Activated CD4-positive, alpha-beta T cell treated with anti-CD3 and anti-CD28 coated beads, Interleukin-2, amount 50 U/mL, for 1 hour (primary cell): ENCODE results near the gene MYL5.

Experiments used
- DNase-seq: peaks from one replicate; pipeline ENCODE4 v3.0.0-alpha.2; 2020

The MYL5 gene

DNA sequence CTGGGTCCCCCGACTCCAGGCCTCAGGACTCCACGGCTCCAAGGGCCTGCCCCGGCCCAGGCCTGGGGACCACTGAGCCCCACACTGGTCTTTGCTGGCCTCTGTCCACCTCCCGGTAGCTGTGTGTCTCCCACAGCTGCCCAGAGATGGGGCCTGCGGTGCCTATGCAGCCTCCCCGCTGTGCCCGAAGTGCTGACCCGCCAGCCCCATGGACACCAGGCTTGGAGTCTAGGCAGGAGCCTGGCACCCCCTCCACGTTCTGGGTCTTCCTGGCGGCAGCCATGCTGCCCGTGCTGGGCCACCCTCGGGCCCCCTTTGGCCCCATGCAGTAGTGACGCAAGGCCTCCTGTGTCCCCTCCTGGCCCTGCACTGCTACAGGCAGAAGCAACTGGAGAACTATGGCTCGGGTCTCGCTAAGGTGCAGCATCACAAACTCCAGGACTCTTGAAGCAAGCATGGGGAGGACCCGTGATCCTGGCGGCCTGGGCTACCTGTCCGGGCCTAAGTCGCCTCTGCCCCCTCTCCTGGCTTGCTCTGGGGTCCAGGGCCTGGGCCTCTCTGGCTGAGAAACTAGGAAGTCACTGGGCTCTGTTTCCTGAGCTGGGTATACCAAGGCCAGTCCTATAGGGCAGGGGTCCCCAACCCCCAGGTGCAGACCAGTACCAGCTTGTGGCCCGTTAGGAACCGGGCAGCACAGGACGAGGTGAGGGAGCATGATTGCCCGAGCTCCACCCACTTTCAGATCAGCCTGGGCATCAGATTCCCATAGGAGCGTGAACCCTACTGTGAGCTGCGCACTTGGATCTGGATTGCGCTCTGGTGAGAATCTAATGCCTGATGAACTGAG lies 917 bp downstream of the MYL5 start:
- no peak for DNase-seq

DNA sequence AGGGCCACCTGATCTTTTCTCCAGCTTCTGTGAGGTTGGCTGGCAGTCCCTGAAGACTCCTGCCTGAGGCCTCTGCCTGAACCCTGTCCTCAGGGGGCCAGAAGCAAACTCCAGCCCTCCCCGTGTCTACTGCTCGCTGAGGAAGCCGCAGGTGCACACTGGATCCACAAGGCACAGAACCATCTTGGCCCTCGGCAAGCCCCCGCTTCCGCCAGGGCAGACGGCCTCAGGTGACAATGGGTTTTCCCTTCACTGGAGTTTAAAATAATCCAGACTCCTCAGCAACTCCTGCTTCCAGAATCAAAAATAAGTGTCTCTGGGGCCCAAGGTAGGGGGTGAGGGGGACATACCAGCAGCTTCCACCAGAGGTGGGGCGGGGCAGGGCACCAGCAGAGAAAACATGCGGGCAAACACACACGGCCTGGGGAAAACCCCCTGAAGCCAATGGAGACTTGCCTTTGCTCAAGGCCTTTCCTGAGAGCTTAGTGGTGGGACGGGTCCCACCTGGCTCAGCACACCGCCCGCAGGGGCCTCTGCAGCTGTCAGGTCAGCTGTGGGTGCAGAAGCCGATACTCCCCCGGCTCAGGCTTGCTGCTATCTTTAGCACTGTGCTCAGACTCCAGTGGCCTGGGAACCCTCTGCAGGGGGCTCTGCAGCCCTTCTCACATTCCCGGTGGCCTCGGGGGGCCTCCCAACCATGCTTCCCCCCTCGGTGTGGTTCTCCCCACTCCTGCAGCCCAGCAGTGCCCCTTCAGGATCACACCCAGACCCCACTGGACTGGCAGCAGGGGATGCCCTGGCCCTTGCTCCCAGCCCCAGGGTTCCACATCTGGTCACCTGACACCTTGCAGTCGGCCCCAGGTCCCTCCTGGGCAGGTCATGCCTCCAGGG lies 1.9 kb downstream of the MYL5 start:
- no peak for DNase-seq

DNA sequence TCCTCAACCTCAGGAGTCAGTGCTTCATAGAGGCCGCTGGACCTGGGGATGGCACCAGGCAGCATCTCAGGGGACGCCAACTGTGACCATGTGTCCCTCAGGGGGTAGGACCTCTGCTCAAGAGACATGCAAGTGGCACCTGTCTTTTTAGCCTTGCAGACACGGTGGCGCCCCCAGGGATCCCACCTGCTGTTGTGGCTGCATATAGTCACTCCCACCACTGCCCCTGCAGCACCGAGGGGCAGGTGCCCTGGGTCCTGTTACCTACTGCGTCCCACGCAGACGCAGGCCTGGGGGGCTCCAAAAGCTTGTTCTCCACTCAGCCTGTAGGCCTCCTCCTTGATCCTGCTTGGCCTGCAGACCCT lies 2.5 kb downstream of the MYL5 start:
- no peak for DNase-seq

DNA sequence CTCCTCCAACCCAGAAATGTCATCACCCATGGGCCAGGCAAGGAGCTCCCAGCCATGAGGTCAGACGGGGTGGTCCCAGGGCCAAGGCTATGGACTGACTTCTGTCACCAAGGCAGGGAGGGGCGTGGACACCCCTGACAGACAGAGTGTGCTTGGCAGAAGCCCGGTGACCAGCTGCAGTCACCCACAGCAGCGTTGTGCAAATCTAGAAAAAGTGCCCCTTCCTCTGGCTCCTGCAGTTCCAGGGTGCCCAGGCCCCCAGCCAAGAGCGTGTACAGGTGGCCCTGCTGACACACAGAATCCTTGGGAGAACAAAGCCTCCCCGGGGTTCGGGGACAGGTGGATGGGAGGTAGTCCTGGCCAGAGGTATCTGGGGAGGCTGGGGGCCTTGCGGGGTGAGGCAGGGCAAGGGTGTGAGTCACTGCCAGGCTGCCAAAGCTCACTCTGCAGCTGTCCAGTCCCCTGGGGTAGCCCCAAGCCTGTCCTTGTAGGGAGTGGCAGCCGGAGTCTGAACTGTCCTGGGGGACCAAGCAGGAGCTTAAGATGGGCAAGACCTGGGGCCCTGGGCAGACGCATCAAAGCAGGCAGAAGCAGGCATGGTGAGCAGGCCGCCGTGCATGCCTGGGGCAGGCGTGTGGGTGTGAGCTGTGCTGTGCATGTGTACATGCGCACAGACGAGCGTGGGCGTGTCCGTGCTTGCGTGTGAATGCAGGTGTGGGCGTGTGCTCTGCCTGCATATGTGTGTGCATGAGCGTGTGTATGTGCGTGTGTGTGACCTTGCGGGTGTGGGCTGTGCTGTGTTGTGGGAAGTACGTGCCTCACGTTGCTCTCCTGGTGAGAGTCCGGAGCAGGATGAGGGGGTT lies 3.3 kb downstream of the MYL5 start:
- no peak for DNase-seq

DNA sequence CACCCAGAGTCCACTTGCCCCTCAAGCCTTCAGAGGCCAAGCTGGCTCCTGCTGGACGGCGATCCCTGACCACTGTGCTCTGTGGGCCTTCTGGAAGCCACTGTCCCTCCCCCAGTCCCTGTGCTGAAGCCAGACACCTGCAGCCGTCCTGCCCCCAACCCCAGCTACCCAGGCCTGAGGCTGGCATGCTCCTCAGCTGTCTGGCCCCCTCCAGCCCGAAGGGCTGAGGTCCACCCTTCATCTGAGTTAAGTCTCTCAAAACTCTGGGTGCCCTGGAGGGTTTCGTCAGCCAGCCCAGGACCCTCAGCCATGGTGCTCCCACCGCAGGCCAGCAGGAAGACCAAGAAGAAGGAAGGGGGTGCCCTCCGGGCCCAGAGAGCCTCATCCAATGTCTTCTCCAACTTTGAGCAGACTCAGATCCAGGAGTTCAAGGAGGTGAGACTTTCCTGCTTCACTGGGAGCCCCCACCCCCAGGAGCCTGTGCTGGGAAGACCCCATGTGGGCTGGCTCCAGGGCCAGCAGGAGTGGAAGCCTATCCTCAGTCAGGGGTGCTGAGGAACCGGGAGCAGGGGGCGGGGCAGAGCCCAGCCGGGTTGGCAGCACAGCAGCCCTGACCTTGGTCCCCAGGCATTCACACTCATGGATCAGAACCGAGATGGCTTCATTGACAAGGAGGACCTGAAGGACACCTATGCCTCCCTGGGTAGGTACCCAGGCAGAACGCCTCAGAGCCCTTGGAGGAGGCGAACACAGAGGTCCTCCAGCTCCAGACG lies 4.2 kb downstream of the MYL5 start:
- DNase-seq = no peak

DNA sequence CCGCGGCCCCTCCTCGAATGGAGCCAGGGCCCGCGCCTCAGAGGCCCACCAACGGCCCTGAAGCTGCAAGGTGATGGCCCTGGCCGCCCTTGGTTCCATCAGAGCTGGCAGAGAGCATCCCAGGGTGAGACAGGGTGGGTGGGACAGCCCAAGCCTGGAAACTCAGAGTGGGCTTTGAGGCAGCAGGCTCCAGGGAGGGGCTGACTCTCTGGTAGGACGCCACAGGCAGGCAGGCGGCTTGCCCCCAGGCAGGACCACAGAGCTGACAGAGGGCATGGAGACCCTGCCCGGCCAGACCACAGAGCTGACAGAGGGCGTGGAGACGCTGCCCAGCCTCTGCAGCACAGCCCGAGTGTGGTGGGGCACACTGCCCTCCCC lies 4.8 kb downstream of the MYL5 start:
- no peak for DNase-seq

DNA sequence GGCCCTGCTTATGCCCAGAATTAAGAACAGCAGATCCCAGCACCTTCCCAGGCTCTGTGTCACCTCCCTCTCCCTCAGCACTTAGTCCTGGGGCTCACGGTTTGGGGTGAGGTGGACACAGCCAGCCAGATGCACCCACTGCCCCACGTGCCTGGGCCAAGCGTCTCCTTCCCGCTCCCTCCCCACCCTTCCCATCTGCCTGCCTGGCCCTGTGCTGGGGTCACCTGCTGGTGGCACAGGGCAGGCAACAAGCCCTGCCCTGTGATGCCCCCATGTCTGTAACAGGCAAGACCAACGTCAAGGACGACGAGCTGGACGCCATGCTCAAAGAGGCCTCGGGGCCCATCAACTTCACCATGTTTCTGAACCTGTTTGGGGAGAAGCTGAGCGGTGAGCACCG lies 5.3 kb downstream of the MYL5 start:
- DNase-seq = no peak

DNA sequence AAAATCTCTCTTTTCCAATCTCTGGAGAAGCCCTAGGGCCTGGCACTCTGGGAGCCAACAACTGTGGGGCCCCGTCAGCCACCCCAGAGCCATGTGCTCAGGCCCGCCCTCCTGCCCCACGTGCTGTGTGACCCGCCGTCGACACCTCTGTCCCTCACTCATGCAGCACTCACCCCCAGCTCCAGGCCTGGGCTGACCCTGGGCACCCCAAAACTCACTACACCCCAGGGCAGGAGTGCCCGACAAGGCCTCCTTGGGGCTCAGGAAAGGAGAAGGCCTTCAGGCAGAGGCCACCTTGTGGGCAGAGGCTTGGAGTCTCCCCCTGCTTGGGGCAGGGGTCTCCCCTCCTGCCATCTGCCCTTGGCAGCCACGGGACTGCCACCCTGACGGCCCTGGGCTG lies 5.7 kb downstream of the MYL5 start:
- no peak for DNase-seq

DNA sequence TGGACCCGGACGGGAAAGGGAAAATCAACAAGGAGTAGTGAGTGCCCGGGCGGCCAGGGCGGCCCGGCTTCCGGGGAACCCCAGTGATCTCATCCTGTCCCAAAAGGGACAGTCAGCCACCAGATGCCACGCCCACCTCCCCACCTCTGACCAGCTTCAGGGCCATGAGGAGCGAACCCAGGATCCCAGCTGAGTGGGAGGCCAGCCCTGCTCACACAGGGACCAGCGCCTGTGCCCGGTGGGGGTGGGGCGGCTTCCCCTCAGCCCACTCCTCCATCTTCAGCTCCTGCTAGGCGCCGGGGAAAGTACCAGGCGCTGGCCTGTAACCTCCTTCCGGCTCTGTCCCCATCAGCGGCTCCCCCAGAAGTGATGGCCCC lies 6.2 kb downstream of the MYL5 start:
- no peak for DNase-seq

DNA sequence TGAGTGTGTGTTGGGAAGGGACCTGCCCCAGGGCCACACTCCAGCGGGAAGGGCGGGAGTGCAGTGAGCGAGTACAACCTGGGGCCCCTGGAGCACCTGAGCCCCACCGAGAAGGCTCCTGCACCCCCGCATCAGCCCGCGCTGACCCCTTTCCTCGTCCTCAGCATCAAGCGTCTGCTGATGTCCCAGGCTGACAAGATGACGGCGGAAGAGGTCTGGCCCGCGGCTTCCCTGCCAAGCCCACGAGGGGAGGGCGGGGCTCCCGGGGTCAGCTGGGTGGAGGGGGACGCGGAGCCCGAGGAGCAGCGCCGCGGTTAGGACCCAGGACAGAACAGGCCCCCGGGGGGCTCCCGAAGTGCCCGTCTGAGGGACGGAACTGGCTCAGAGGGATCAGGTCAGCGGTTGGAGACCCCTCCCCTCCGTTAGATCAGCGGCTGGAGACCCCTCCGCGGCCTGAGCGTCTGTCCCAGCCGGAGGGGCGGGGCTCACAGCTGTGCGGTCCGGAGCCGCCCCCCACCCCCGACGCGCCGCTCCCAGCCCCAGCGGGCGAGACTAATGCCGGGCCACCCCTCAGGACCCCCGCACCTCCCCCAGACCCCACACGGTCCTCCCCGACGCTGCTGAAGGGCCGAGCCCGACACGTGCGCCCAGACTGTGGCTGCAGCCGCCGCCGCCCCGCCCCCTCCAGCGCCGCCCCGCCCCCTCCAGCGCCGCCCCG lies 6.7 kb downstream of the MYL5 start:
- peak; percentile 33 for DNase-seq

DNA sequence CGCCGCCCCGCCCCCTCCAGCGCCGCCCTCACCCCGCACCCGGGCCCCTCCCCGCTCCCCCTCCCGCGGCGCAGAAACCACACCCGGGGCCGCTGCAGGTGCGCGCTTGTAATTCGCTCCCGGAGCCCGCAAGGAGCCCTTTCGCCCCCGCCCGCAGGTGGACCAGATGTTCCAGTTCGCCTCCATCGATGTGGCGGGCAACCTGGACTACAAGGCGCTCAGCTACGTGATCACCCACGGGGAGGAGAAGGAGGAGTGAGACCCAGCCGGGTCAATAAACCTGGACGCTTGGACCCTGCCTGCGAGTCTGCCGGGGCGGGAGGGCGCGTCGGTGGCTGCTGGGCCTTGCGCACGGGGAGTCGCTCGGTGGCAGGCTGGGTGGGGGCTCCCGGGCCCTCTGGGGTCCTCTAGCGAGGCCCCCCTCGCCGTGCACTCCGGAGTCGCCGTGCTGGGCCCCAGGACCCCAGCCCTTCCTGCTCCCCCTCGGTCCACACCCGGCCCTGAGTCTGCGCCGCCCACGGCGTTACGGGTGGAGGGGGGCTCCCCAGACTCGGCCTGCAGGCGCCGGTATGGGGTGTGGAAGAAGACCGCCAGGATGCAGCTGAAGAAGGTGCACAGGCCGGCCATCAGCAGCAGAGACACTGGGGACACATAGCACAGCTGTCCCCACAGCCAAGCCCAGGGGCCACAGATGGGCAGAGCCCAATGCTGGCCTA lies 7.6 kb downstream of the MYL5 start:
- peak; percentile 43 for DNase-seq

DNA sequence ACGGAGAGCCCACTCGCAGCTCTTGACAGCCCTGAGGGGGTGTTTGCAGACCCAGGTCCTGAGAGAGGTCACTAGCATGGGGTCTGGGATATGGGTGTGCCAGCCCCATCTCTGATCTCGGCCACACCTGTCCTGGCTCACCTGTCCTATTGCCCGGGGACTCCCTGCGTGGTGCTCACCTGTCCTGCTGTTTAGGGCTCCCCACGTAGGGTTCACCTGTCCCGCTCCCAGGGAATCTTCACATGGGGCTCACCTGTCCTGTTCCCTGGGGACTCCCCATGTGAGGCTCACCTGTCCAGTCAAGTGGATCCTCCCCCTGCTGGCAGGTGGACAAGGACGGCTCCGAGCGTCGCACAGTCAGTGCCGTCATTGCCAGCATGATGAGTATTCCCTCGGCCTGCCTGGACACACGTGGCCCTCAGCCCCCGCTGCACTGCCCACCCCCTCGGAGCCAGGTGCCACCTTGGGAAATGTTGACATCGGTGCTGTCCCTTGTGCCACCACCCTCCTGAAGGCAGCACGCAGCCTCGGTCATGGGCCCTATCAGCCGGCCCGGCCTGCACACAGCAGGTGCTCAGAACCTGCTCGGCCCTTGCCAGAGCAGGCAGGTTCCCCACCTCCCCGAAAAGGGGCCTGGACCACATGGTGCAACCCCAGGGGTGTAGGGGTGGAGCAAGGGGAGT lies 8.3 kb downstream of the MYL5 start:
- no peak for DNase-seq

DNA sequence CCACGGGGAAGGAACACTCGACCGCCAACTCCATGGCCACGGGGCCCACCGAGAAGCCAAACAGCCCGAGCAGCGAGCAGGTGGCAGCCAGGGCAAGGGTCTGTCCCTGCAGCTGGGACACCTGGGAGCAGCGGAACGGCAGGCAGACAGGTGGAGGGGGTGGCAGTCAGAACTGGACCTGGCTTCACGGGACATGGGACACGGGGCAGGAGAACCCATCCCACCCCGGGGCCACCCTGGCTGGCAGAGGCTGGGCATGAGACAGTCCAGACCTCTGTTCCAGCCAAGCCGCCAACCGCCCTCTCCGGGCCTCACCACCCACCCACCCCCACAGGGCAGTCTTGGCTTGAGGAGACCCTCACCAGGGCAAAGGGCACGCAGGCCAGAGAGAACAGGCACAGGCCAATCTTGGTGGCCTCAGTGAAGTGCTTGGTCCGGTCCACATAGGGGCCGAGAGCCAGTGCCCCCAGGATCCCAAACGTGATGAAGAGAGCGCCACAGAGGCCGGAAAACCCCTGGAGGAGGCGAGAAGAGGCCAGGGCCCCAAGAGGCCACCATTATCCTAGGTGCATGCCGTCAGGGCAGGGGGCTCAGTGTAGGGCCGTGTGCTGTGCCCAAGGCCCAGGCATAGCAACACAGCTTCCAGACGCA lies 9.0 kb downstream of the MYL5 start:
- no peak for DNase-seq

DNA sequence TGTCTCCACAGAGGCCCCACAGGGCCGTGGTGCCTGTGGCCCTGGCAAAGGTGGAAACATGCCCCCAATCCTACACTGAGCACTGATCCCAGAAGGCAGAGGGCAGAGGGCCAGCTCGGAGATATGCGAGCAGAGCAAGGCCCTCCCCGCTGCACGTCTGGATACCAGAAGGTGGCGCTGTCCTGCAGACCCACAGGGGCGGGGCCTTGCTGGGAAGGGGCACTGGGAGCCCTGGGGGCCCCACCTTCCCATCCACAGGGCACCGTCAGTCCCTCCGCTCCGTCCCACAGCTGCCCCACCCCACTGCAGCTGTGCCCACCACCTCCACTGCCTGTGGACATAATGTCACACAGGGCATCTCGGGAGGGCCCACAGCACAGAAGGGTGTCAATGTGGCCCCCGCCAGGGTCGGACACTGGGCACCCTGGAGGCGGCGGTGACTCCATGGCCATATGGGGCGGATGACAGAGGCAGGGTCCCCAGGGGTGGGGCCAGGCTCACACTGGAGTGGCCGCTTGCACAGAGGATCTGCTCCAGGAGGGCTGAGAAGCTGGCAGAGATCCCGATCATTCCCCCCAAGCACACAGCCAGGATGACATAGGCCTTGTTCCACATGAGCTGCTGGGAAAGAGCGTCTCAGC lies 9.8 kb downstream of the MYL5 start:
- DNase-seq = no peak

DNA sequence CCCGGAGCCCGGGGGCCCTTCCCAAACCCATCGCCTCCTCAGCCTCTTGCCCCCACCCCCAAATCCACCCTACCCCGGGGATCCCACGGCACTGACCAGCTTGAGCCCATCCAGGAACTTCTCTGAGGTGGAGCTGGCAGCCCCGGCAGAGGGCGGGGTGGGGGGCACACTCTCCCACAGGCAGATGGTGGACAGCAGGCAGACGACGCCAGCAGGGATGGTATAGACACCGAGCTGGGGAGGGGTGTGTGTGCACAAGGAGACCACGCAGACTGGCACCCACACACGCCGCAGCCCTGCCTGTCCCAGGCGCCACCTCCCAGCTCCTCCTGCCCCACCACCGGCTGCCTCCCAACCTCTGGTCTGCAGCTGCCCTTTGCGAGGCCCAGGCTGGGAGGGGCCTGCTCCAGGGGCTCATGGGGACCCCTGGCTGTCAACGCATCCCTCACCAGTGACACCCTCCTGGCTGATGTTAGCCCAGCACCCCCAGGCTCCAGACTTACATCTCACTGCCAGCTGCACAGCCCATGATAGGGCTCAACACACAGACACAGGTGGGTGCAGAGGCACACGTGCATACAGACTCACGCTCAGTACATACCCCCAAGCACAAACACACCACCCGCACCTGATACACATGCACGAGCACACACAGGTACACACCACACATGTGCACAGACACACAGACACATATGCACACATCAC lies 10.4 kb downstream of the MYL5 start:
- DNase-seq = no peak

DNA sequence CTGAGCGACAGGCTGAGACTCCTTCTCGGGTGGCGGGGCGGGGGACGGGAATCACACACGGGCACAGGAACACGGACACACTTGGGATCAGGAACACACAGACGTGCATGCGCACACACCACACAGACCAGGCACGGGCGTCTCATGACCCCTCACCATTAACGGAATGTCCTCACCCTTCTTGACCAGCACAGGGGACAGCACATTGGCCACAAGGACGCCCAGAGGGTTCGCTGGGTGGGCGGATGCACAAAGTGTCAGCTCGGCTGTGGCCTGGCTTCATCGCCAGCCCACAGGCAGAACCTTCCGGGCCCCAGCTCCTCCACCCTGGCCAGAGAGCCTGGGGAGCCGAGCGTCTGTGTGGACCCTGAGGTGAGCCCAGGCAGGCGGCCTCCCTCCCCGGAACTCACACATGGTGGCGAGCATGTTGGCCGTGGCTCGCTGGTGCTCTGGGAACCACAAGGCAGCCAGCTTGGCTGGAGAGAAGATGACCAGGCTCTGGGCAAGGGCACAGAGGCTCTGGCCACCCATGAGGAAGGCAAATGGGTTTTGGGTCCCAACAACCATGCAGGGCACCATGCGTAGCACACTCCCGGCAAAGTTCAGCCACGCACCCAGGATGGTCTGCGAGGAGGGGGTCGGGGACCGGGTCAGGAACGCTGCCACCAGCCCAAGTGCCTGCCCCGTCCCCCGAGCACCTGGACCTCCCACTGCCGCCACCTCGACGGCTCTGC lies 11.5 kb downstream of the MYL5 start:
- DNase-seq = no peak

DNA sequence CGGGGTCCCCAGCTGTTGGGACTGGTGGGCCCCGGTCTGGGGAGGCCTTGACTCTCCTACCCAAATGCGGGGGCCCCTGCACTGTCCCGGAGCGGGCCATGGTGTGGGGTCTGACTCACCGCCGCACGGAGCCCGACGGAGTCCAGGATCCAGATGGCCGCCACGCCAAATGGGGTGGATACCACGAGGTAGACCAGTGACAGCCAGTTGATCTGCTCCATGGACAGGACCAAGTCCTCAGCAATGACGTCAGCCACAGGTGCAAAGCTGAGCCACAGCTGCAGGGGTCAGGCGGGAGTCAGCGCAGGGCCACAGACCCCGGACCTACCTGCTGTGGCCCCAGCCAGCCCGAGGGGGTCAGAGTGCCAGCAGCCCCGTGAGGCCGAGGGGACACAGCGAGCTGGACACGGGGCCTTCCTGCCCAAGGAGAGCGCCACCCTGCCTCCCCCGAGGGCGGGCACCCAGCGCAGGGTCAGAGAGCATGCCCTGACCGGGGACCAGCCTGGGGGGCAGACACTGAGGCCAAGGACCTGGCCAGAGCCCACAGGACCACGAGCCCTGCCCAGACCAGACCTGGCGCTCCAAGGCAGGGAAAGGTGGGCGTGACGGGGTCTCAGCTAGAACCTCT lies 12.2 kb downstream of the MYL5 start:
- DNase-seq = no peak
